Measurements from ENCODE around the gene SH3BP1.
"Not testable (repeated sequence)": the region's sequence is repeated elsewhere in the genome, so short reads cannot be mapped to it uniquely, and the experiment has no call there.

The SH3BP1 gene

GRCh38 chr22:37680191-37680851, 40.9 kb downstream of the SH3BP1 start:
- DNase-seq, result no peak

GRCh38 chr22:37681001-37681424, 41.5 kb downstream of the SH3BP1 start:
- no peak for DNase-seq

- no peak for DNase-seq
These were observed 42.1 kb downstream of the SH3BP1 start for GRCh38 chr22:37681556-37682049.

- no peak for DNase-seq
These were observed 45.5 kb downstream of the SH3BP1 start for GRCh38 chr22:37684803-37685615.

- peak; percentile 30 for DNase-seq
These were observed 46.8 kb downstream of the SH3BP1 start, which contains the start of gene NOL12 for GRCh38 chr22:37686002-37686982. Gene NOL12, plus strand, starts transcription at chr22:37686343. Its CDS starts 50 bp downstream, at chr22:37686393.

GRCh38 chr22:37690407-37690806, 50.9 kb downstream of the SH3BP1 start:
- DNase-seq, result no peak

- DNase-seq, result no peak
These were observed 51.5 kb downstream of the SH3BP1 start for GRCh38 chr22:37690901-37691504.

- DNase-seq, result no peak
These were observed 53.3 kb downstream of the SH3BP1 start for GRCh38 chr22:37692627-37693285.

- DNase-seq, result not testable (repeated sequence)
These were observed 54.7 kb downstream of the SH3BP1 start for GRCh38 chr22:37694131-37694530.

- not testable (repeated sequence) for DNase-seq
These were observed 56.8 kb downstream of the SH3BP1 start for GRCh38 chr22:37696260-37696656.

GRCh38 chr22:37696657-37697537, 57.4 kb downstream of the SH3BP1 start, which contains the start of gene TRIOBP:
Gene TRIOBP, plus strand, starts transcription at chr22:37697048. Its CDS starts 4,318 bp downstream, at chr22:37701366.
- peak; percentile 62 for DNase-seq

- no peak for DNase-seq
These were observed 58.0 kb downstream of the SH3BP1 start for GRCh38 chr22:37697538-37697835.

GRCh38 chr22:37701141-37701786, 61.8 kb downstream of the SH3BP1 start:
- DNase-seq, result no peak

GRCh38 chr22:37703906-37704305, 64.4 kb downstream of the SH3BP1 start:
- DNase-seq, result no peak

GRCh38 chr22:37704645-37705044, 65.2 kb downstream of the SH3BP1 start:
- no peak for DNase-seq

- DNase-seq, result no peak
These were observed 65.7 kb downstream of the SH3BP1 start for GRCh38 chr22:37705205-37705604.

Data from activated gamma-delta T cell (primary cell).